ENCODE data around the gene KRT85. TPM values are rescaled to one million over a fixed set of nuclear protein-coding genes. Genes with fewer than 3 reads are reported as not detected.

The KRT85 gene
- total RNA-seq, 2 donors from 2014 or later: not detected

- H3K4me1 Mint-ChIP-seq (ENCODE audit: low read depth in 2 of 2): peaks cover 8 to 12% of the 10 kb centered on the region in 2 donors
- peaks cover 32 to 33% of the 10 kb centered on the region in 2 donors for H3K27me3 Mint-ChIP-seq
- no peak for ATAC-seq
- no peak overlapping the region for H3K27ac Mint-ChIP-seq
- H3K9me3 Mint-ChIP-seq: no peaks in the 10 kb centered on the region
- H3K36me3 Mint-ChIP-seq: no peaks in the 10 kb centered on the region
- no peak for DNase-seq (ENCODE audit: low spot score)
- H3K4me3 Mint-ChIP-seq: no peak overlapping the region
Measured at GRCh38 chr12:52331039-52331438, 36.2 kb downstream of the KRT85 start.

DNA sequence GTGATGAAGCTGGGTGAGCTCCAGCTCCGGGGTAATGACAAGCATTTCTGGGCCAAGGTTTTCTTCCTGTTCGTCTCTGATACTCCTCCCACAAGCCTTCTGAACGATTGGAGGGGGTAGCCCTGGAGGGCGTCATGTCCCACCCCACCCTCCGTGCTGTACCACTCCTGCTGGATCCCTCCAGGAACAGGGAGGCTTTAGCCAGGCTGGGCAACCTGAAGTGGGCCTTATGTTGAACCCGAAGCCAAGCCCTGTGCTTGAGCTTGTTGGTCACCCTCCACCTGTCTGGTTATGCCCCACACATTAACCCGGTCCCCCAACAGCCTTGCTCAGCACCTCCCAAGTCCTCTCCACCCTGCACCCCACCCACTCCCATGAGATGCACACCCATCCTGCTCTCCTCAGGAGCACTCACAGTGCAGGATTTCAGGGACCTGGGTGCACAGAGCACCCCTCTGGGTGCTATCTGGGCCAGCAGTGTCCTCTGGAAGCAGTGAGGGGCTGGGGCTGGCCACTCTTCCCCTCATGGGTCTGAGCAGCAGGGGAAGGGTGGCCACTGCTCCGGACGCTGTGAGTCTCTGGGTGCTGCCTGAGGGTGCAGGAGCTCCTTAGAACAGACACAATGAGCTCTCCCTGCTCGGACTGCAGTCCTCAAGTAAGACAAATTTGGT lies 39.3 kb downstream of the KRT85 start:
- Mint-ChIP-seq H3K4me1 (ENCODE audit: low read depth in 2 of 2) (peaks cover 8 to 12% of the 10 kb centered on the region in 2 donors), H3K36me3 (no peaks in the 10 kb centered on the region), H3K4me3 (no peak overlapping the region), H3K27ac (no peak overlapping the region), H3K9me3 (no peaks in the 10 kb centered on the region), H3K27me3 (peaks cover 33 to 35% of the 10 kb centered on the region in 2 donors)
- DNase-seq (ENCODE audit: low spot score): no peak
- no peak for ATAC-seq

- H3K36me3 Mint-ChIP-seq: no peaks in the 10 kb centered on the region
- H3K27me3 Mint-ChIP-seq: peaks cover 33 to 35% of the 10 kb centered on the region in 2 donors
- H3K4me3 Mint-ChIP-seq: no peak overlapping the region
- peak; percentile 91 to 92 for ATAC-seq
- no peak overlapping the region for H3K27ac Mint-ChIP-seq
- H3K9me3 Mint-ChIP-seq: no peaks in the 10 kb centered on the region
- H3K4me1 Mint-ChIP-seq (ENCODE audit: low read depth in 2 of 2): peaks cover 8 to 12% of the 10 kb centered on the region in 2 donors
- peak; percentile 80 for DNase-seq (ENCODE audit: low spot score)
Measured at GRCh38 chr12:52327052-52327829, 40.0 kb downstream of the KRT85 start.

GRCh38 chr12:52324153-52324444 lies 43.2 kb downstream of the KRT85 start:
- H3K4me1 Mint-ChIP-seq (ENCODE audit: low read depth in 2 of 2): peaks cover 8 to 12% of the 10 kb centered on the region in 2 donors
- H3K9me3 Mint-ChIP-seq: no peaks in the 10 kb centered on the region
- DNase-seq (ENCODE audit: low spot score): no peak
- no peak overlapping the region for H3K27ac Mint-ChIP-seq
- no peak for ATAC-seq
- H3K27me3 Mint-ChIP-seq: peaks cover 33 to 37% of the 10 kb centered on the region in 2 donors
- no peak overlapping the region for H3K4me3 Mint-ChIP-seq
- no peaks in the 10 kb centered on the region for H3K36me3 Mint-ChIP-seq

DNA sequence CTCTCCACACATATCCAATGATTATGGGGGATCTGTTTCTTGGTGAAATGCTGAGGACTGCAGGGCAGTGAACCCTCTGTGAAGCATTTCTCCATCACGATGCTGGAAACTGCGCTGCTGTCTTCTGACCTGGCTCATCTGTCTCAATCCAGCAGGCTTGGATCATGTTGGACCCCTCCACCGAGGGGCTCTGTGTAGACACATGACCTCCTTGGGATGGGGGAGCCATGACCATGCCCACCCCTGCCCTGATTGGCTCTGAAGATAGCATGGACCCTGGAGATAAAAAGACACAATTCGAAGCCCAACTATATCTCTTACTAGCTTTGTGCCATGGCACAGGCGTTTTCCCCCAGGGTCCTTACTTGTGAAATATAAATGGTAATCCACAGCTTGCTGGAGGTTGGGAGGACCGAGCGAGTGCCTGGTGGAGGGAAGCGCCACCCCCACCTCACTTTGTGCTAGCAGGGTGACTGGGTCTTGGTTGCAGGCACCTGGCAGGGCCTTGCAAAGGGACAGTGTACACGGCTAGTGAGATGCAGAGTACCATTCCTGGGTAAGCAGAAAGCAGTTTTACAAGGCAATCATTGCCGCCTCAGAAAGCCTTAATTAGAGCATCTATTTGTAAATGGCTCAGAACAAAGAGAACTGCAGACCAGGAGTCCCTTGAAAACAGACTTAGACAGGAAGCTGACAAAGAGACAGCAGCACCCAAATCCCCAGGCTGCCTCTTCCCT lies 43.7 kb downstream of the KRT85 start:
- Mint-ChIP-seq H3K27me3 (peaks cover 34 to 37% of the 10 kb centered on the region in 2 donors), H3K27ac (no peak overlapping the region), H3K9me3 (no peaks in the 10 kb centered on the region), H3K4me3 (no peak overlapping the region), H3K36me3 (no peaks in the 10 kb centered on the region), H3K4me1 (ENCODE audit: low read depth in 2 of 2) (peaks cover 8 to 12% of the 10 kb centered on the region in 2 donors)
- DNase-seq (ENCODE audit: low spot score) (no peak), ATAC-seq (no peak)

DNA sequence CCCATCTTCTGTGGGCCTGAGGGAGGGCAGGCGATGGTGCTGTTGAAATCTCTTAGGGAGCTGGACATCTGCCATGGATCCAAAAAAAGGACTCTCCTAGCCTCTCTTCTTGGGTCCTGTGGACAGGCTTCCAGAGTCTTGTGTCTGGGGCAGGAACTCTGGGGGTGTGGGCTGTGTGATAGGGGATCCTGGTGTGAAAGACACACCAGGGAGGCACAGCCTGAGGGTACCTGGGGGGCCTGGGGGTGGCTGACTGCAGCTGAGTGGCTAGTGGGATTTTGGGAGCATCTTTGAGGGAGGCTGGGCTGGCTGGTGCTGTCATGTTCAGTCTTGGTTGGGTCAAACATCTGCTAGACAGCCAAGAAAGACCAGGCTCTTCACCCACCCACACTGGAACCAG lies 44.3 kb downstream of the KRT85 start:
- H3K4me3 Mint-ChIP-seq: no peak overlapping the region
- no peak overlapping the region for H3K27ac Mint-ChIP-seq
- H3K9me3 Mint-ChIP-seq: no peaks in the 10 kb centered on the region
- ATAC-seq: no peak
- peaks cover 34 to 37% of the 10 kb centered on the region in 2 donors for H3K27me3 Mint-ChIP-seq
- H3K4me1 Mint-ChIP-seq (ENCODE audit: low read depth in 2 of 2): peaks cover 8 to 12% of the 10 kb centered on the region in 2 donors
- H3K36me3 Mint-ChIP-seq: no peaks in the 10 kb centered on the region
- DNase-seq (ENCODE audit: low spot score): no peak

DNA sequence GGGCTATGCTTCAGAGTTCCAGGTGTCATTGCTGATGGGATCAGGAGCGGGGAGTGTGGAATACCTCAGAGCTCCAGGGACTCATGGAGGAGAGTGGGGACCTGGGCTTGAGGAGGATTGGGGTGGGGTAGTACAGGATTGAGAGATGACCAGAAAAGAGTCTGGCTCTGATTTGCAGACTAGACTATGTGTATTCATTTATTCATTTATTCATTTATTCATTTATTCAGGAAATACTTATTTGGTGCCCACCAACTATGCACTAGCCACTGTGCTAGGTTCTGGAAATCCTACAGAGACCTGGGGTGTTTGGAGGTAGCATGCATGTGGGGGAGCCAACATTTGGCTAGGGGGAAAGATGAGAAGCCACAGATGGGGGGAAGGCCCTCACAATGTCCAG lies 45.2 kb downstream of the KRT85 start:
- Mint-ChIP-seq H3K36me3 (no peaks in the 10 kb centered on the region), H3K4me3 (no peak overlapping the region), H3K9me3 (no peaks in the 10 kb centered on the region), H3K27ac (no peak overlapping the region), H3K4me1 (ENCODE audit: low read depth in 2 of 2) (peaks cover under 1 to 4% of the 10 kb centered on the region in 2 donors), H3K27me3 (peaks cover 30 to 31% of the 10 kb centered on the region in 2 donors)
- no peak for ATAC-seq
- no peak for DNase-seq (ENCODE audit: low spot score)

- no peaks in the 10 kb centered on the region for H3K36me3 Mint-ChIP-seq
- no peaks in the 10 kb centered on the region for H3K9me3 Mint-ChIP-seq
- no peaks in the 10 kb centered on the region for H3K4me1 Mint-ChIP-seq (ENCODE audit: low read depth in 2 of 2)
- DNase-seq (ENCODE audit: low spot score): no peak
- H3K27ac Mint-ChIP-seq: no peak overlapping the region
- H3K4me3 Mint-ChIP-seq: no peak overlapping the region
- no peak for ATAC-seq
- peaks cover 26 to 29% of the 10 kb centered on the region in 2 donors for H3K27me3 Mint-ChIP-seq
Measured at GRCh38 chr12:52321418-52321817, 45.9 kb downstream of the KRT85 start.

DNA sequence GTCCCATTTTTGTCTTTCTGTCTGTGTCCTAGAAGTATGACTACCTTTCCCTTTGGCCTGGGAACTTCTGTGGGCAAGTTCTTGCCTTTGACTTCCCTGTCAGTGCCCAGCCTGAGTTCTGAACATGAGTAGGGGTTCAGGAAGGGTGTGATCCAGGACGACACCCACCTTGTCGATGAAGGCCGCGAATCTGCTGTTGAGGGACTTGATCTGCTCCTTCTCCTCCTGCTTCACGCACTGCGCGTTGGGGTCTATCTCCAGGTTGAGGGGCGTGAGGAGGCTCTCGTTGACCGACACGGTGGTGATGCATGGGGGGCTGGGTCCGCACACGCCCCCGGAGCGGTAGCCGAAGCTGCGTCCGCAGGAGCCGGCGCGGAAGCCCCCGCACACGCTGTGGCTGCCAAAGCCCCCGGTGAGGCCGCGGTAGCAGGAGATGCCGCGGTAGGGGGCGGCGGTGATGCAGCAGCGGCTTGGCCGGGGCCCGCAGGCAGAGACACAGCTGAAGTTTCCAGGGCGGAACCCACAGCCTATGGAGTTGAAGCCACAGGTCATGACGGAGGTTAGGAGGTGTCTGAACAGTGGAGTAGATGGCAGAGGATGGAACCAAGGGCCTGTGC lies 46.4 kb downstream of the KRT85 start, which contains the start of gene KRT83:
KRT83 (minus strand) TSS at position 615 of the 617 bp plus-strand sequence; CDS start at position 552, 63 bp downstream.
- peaks cover 23 to 29% of the 10 kb centered on the region in 2 donors for H3K27me3 Mint-ChIP-seq
- no peak for DNase-seq (ENCODE audit: low spot score)
- no peaks in the 10 kb centered on the region for H3K36me3 Mint-ChIP-seq
- H3K4me1 Mint-ChIP-seq (ENCODE audit: low read depth in 2 of 2): no peaks in the 10 kb centered on the region
- H3K27ac Mint-ChIP-seq: no peak within 1 kb of the TSS
- no peaks in the 10 kb centered on the region for H3K9me3 Mint-ChIP-seq
- ATAC-seq: no peak
- no peak within 1 kb of the TSS for H3K4me3 Mint-ChIP-seq

GRCh38 chr12:52319097-52319496 lies 48.2 kb downstream of the KRT85 start:
- Mint-ChIP-seq H3K27ac (no peak overlapping the region), H3K36me3 (no peaks in the 10 kb centered on the region), H3K4me1 (ENCODE audit: low read depth in 2 of 2) (peaks cover 0 to 4% of the 10 kb centered on the region in 2 donors), H3K9me3 (no peaks in the 10 kb centered on the region), H3K27me3 (peaks cover 15 to 18% of the 10 kb centered on the region in 2 donors), H3K4me3 (no peak overlapping the region)
- no peak for DNase-seq (ENCODE audit: low spot score)
- no peak for ATAC-seq

GRCh38 chr12:52318241-52318990 lies 48.9 kb downstream of the KRT85 start:
- DNase-seq (ENCODE audit: low spot score) (no peak), ATAC-seq (no peak)
- Mint-ChIP-seq H3K27me3 (peaks cover 13 to 17% of the 10 kb centered on the region in 2 donors), H3K27ac (no peak overlapping the region), H3K36me3 (no peaks in the 10 kb centered on the region), H3K4me1 (ENCODE audit: low read depth in 2 of 2) (peaks cover 0 to 4% of the 10 kb centered on the region in 2 donors), H3K9me3 (no peaks in the 10 kb centered on the region), H3K4me3 (no peak overlapping the region)

GRCh38 chr12:52317468-52318052 lies 49.7 kb downstream of the KRT85 start:
- Mint-ChIP-seq H3K9me3 (no peaks in the 10 kb centered on the region), H3K4me1 (ENCODE audit: low read depth in 2 of 2) (peaks cover 0 to 4% of the 10 kb centered on the region in 2 donors), H3K4me3 (no peak overlapping the region), H3K27ac (no peak overlapping the region), H3K27me3 (peaks cover 17 to 18% of the 10 kb centered on the region in 2 donors), H3K36me3 (no peaks in the 10 kb centered on the region)
- DNase-seq (ENCODE audit: low spot score) (no peak), ATAC-seq (no peak)

DNA sequence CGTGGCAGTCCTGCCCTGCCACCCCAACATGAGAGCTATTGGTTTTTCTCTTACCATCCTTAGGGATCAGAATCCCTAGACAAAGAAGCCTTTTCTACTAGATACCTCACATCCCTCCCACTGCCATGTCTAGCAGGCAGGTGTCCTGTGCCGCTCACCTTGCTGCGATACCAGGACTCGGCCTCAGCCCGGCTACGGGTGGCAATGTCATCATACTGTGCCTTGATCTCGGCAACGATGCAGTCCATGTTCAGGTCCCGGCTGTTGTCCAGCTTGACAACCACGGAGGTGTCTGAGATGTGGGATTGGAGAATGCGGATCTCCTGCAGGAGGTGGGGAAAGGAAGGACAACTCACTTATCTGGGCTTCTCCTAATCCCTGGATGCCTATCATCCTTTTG lies 50.6 kb downstream of the KRT85 start:
- Mint-ChIP-seq H3K9me3 (no peaks in the 10 kb centered on the region), H3K4me3 (no peak overlapping the region), H3K27me3 (peaks cover 13 to 26% of the 10 kb centered on the region in 2 donors), H3K27ac (no peak overlapping the region), H3K36me3 (no peaks in the 10 kb centered on the region), H3K4me1 (ENCODE audit: low read depth in 2 of 2) (peaks cover 0 to 4% of the 10 kb centered on the region in 2 donors)
- DNase-seq (ENCODE audit: low spot score) (no peak), ATAC-seq (no peak)
